ENCODE measurements around the gene PRRG2. TPM values are rescaled to one million over a fixed set of nuclear protein-coding genes. Genes with fewer than 3 reads are reported as not detected.

The PRRG2 gene
- total and polyA plus RNA-seq, 4 donors, result 5.1 to 11.7 (median 9.8) TPM

DNA sequence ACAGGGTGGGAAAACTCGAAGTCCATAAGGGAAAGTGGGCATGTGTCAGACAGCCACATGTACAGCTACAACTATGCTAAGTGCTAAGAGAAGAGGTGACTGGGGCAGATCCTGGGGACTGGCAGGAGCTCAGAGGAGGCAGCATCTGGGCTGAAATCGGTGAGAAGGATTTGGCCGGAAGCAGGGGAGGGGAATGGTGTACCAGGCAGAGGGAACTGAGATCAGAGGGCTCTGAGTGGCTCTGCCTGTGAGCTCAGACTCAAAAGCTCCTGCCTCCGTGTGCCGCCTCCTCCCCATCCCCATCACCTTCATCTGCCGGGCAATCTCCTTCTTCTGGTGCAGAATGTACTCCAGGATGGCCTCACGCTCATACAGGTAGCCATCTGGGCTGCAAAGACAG, 22.5 kb upstream of the PRRG2 start:
- Histone ChIP-seq H3K4me1 (ENCODE audit: control insufficient read depth in 5 of 5, insufficient read depth in 5 of 5, low read length in 5 of 5) (peaks cover 0 to 7% (median 0%) of the 10 kb centered on the region in 5 donors), H3K36me3 (ENCODE audit: control insufficient read depth in 4 of 4, insufficient read depth in 4 of 4, low read length in 4 of 4) (peaks cover 10 to 47% (median 23%) of the 10 kb centered on the region in 4 donors), H3K27ac (ENCODE audit: low read depth in 1 of 2, low read length in 1 of 2) (no peak overlapping the region), H3K4me3 (no peak overlapping the region), H3K9ac (ENCODE audit: insufficient read depth in 1 of 2, low read length in 2 of 2) (no peak overlapping the region), H3K27me3 (ENCODE audit: control insufficient read depth in 3 of 3, insufficient read depth in 3 of 3, low read length in 2 of 3) (no peaks in the 10 kb centered on the region), H3K9me3 (ENCODE audit: control insufficient read depth in 4 of 4, insufficient read depth in 3 of 4, low read length in 3 of 4) (no peaks in the 10 kb centered on the region)
- 88 to 94% methylated on average over 7 of the region's 7 CpGs for WGBS, 2 donors
- DNase-seq (no peak), ATAC-seq (ENCODE audit: insufficient read depth, low FRiP score) (no peak)
- TF ChIP-seq, protein P1, sequence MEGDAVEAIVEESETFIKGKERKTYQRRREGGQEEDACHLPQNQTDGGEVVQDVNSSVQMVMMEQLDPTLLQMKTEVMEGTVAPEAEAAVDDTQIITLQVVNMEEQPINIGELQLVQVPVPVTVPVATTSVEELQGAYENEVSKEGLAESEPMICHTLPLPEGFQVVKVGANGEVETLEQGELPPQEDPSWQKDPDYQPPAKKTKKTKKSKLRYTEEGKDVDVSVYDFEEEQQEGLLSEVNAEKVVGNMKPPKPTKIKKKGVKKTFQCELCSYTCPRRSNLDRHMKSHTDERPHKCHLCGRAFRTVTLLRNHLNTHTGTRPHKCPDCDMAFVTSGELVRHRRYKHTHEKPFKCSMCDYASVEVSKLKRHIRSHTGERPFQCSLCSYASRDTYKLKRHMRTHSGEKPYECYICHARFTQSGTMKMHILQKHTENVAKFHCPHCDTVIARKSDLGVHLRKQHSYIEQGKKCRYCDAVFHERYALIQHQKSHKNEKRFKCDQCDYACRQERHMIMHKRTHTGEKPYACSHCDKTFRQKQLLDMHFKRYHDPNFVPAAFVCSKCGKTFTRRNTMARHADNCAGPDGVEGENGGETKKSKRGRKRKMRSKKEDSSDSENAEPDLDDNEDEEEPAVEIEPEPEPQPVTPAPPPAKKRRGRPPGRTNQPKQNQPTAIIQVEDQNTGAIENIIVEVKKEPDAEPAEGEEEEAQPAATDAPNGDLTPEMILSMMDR (IDR thresholded peaks at IDR 0.05; ENCODE audit: control extremely low read depth, extremely low read depth), result no peak

DNA sequence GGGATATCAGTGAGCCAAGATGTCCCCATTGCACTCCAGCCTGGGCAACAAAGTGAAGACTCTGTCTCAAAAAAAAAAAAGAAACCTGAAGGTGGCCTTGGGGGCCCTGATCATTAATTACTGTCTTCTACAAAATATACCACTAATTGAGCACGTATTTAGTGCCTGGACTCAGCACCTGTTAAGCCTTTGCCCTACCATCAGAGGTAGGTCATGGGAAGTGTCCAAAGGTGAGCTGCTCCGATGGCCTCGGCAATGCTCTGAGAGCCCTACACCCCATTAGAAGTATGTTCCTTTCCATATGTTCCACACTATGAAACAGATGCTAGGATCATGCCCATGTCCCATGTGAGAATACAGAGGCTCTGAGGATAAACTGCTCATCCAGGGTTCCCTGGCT, 21.7 kb upstream of the PRRG2 start:
- 93 to 97% methylated on average over 3 of the region's 3 CpGs for WGBS, 2 donors
- H3K4me3 ChIP-seq, result no peak overlapping the region
- TF ChIP-seq, protein P1 (IDR thresholded peaks at IDR 0.05; ENCODE audit: control extremely low read depth, extremely low read depth), result no peak
- H3K27me3 ChIP-seq (ENCODE audit: control insufficient read depth in 3 of 3, insufficient read depth in 3 of 3, low read length in 2 of 3), result no peaks in the 10 kb centered on the region
- ATAC-seq (ENCODE audit: insufficient read depth, low FRiP score) (no peak), DNase-seq (no peak)
- H3K27ac ChIP-seq (ENCODE audit: low read depth in 1 of 2, low read length in 1 of 2), result no peak overlapping the region
- no peaks in the 10 kb centered on the region for H3K9me3 ChIP-seq (ENCODE audit: control insufficient read depth in 4 of 4, insufficient read depth in 3 of 4, low read length in 3 of 4)
- H3K4me1 ChIP-seq (ENCODE audit: control insufficient read depth in 5 of 5, insufficient read depth in 5 of 5, low read length in 5 of 5), result peaks cover 0 to 7% (median 0%) of the 10 kb centered on the region in 5 donors
- no peak overlapping the region for H3K9ac ChIP-seq (ENCODE audit: insufficient read depth in 1 of 2, low read length in 2 of 2)
- peaks cover 10 to 43% (median 23%) of the 10 kb centered on the region in 4 donors for H3K36me3 ChIP-seq (ENCODE audit: control insufficient read depth in 4 of 4, insufficient read depth in 4 of 4, low read length in 4 of 4)

DNA sequence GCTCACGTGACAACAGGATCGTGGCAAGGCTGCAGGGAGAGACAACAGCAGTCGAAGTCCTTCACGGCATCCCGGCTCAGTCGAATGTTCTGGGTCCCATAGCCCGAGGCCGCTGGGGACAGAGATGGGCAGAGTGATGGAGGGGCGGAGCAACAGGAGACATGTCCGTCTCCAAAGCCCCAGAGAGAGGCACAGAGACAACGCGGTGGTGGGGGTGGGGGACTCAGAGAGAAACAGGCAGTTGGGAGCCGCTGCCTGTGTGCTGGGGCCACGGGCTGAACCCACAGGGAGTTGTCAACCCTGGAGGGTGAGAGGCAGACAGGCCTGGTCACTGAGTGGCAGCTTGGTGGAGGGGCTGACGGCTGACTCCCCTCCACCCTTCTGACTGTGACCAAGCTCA, 21.2 kb upstream of the PRRG2 start:
- no peaks in the 10 kb centered on the region for H3K27me3 ChIP-seq (ENCODE audit: control insufficient read depth in 3 of 3, insufficient read depth in 3 of 3, low read length in 2 of 3)
- H3K36me3 ChIP-seq (ENCODE audit: control insufficient read depth in 4 of 4, insufficient read depth in 4 of 4, low read length in 4 of 4), result peaks cover 10 to 41% (median 23%) of the 10 kb centered on the region in 4 donors
- H3K4me3 ChIP-seq, result no peak overlapping the region
- TF ChIP-seq, protein P1 (IDR thresholded peaks at IDR 0.05; ENCODE audit: control extremely low read depth, extremely low read depth), result no peak
- H3K9ac ChIP-seq (ENCODE audit: insufficient read depth in 1 of 2, low read length in 2 of 2), result no peak overlapping the region
- DNase-seq (no peak), ATAC-seq (ENCODE audit: insufficient read depth, low FRiP score) (no peak)
- H3K9me3 ChIP-seq (ENCODE audit: control insufficient read depth in 4 of 4, insufficient read depth in 3 of 4, low read length in 3 of 4), result no peaks in the 10 kb centered on the region
- no peak overlapping the region for H3K27ac ChIP-seq (ENCODE audit: low read depth in 1 of 2, low read length in 1 of 2)
- H3K4me1 ChIP-seq (ENCODE audit: control insufficient read depth in 5 of 5, insufficient read depth in 5 of 5, low read length in 5 of 5), result peaks cover 0 to 7% (median under 1%) of the 10 kb centered on the region in 5 donors
- 80 to 82% methylated on average over 15 of the region's 15 CpGs for WGBS, 2 donors

DNA sequence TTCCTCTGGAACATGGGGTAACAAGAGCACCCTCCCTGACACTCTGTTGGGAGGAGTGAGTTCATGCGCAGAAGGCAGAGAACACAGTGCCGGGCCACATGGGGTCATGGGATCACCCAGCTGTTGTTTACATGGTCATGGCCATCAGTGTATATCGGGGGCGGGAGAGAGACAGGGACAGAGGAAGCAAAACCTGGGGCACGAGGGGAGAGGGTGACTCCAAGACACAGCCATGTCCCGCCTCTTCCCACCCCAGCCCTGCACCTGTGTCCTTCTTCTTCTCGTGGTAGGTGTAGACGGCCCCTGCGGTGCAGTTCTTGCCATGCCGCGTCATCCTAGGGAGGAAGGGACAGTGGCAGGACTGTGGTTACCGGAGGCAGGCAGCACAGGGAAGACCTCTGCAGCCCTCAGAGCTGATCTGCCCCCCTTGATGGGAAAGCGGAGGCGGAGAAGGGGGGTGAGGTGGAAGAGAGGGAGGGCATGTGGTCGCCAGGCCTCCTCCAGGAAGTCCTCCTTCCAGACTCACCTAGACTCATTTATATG, 20.7 kb upstream of the PRRG2 start:
- 46 to 71% methylated on average over 13 to 15 of the region's 15 CpGs for WGBS, 2 donors
- TF ChIP-seq, protein P1 (IDR thresholded peaks at IDR 0.05; ENCODE audit: control extremely low read depth, extremely low read depth), result no peak
- Histone ChIP-seq H3K4me3 (no peak overlapping the region), H3K27me3 (ENCODE audit: control insufficient read depth in 3 of 3, insufficient read depth in 3 of 3, low read length in 2 of 3) (no peaks in the 10 kb centered on the region), H3K9ac (ENCODE audit: insufficient read depth in 1 of 2, low read length in 2 of 2) (no peak overlapping the region), H3K4me1 (ENCODE audit: control insufficient read depth in 5 of 5, insufficient read depth in 5 of 5, low read length in 5 of 5) (peaks cover 0 to 6% (median 3%) of the 10 kb centered on the region in 5 donors), H3K9me3 (ENCODE audit: control insufficient read depth in 4 of 4, insufficient read depth in 3 of 4, low read length in 3 of 4) (no peaks in the 10 kb centered on the region), H3K27ac (ENCODE audit: low read depth in 1 of 2, low read length in 1 of 2) (no peak overlapping the region), H3K36me3 (ENCODE audit: control insufficient read depth in 4 of 4, insufficient read depth in 4 of 4, low read length in 4 of 4) (peaks cover 10 to 39% (median 22%) of the 10 kb centered on the region in 4 donors)
- DNase-seq (no peak), ATAC-seq (ENCODE audit: insufficient read depth, low FRiP score) (no peak)
